ENCODE data around the gene CCL20. TPM values are rescaled to one million over a fixed set of nuclear protein-coding genes. Genes with fewer than 3 reads are reported as not detected.
A peak's percentile ranks its signal among the peaks of the same experiment; 100 is the strongest.

The CCL20 gene
- total RNA-seq, 1 experiment from 2014 or later = not detected

DNA sequence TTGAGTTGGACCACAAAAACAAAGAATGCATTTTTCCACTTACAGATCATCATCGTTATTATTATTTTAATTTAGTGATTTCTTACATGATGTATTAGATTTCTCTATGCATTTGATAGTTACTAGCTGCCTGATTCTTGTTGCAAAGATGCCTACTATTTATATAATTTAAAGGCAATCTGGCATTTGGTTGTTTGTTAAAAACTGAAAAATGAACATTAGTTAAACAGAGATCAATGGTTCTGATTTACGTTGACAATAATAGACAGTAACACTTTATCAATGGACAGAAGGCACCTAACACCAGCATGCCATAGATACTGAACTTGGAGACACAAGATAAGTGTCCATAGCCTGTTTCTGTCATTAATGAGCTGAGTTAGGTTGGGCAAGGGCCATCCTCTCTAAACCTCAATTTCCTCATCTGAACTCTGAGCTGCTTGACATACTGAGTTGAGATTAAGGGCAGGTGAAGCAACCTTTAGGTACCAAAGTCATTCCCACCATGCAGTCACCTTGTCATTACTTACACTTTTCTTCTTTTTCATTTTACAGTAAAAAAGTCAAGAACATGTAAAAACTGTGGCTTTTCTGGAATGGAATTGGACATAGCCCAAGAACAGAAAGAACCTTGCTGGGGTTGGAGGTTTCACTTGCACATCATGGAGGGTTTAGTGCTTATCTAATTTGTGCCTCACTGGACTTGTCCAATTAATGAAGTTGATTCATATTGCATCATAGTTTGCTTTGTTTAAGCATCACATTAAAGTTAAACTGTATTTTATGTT is 3.1 kb downstream of the CCL20 start:
- no peak overlapping the region for H3K27ac ChIP-seq
- no peaks in the 10 kb centered on the region for H3K9me3 ChIP-seq (replicated peaks)
- no peak for DNase-seq (ENCODE audit: low read depth in 1 of 2, low spot score in 2 of 2)
- no peaks in the 10 kb centered on the region for H3K36me3 ChIP-seq
- H3K4me3 ChIP-seq = no peak overlapping the region
- no peaks in the 10 kb centered on the region for H3K27me3 ChIP-seq (replicated peaks)
- peaks cover 21% of the 10 kb centered on the region for H3K4me1 ChIP-seq (replicated peaks)

DNA sequence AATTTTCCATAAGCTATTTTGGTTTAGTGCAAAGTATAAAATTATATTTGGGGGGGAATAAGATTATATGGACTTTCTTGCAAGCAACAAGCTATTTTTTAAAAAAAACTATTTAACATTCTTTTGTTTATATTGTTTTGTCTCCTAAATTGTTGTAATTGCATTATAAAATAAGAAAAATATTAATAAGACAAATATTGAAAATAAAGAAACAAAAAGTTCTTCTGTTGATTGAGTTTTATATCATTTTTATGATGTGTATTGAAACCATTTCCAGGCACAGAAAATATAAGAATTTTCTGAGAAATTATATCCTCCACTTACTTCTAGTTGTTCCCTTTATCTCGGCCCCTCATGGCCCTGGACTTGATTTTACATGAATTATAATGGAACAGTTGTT is 3.7 kb downstream of the CCL20 start:
- H3K4me1 ChIP-seq (replicated peaks) = peaks cover 21% of the 10 kb centered on the region
- peak overlapping the region; percentile 67 for H3K27ac ChIP-seq

DNA sequence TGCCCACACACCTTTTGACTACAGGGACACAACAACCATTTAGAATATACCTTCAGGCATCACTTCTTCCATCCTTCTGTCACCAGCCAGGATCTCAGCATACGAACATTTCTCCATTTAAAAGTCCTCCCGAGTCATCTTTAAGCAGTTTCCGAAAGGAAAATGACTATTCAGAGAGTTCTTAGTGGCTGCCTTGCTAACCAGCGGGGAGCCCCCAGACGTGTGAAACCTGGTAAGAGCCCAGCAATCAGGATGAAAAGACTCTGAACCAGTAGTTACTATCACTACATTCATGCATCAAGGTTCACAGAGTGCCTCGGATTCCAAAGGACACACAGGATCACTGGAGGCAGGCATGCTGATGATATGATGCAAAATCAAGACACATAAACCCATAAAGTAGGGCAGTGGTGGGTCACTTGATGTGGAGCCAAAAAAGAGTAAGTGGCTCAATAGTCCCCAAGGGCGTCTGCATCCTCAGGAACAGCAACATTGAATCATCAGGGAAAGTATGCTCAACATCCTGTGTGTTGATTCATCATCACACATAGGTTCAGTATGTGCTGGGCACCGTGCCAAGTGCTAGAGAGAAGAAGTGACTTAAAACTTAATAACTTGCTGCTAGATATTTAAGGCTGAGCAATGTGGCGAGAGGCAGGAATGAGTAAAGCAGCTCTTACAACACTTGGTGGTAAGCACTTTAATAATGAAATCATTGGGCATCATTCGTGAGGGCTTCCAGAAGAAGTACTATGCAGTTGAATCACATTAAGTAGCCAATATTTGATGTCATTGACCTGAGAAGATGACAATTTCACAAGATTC is 4.4 kb downstream of the CCL20 start:
- Histone ChIP-seq H3K27ac (peak overlapping the region; percentile 67), H3K4me1 (replicated peaks) (peaks cover 24% of the 10 kb centered on the region), H3K27me3 (replicated peaks) (no peaks in the 10 kb centered on the region), H3K36me3 (no peaks in the 10 kb centered on the region), H3K9me3 (replicated peaks) (no peaks in the 10 kb centered on the region), H3K4me3 (no peak overlapping the region)
- peak; percentile 94 to 98 for DNase-seq (ENCODE audit: low read depth in 1 of 2, low spot score in 2 of 2)

More for the DNA sequence above, 3.7 kb downstream of the CCL20 start:
- no peaks in the 10 kb centered on the region for H3K27me3 ChIP-seq (replicated peaks)
- H3K36me3 ChIP-seq = no peaks in the 10 kb centered on the region
- no peak overlapping the region for H3K4me3 ChIP-seq
- DNase-seq (ENCODE audit: low read depth in 1 of 2, low spot score in 2 of 2) = no peak
- no peaks in the 10 kb centered on the region for H3K9me3 ChIP-seq (replicated peaks)

DNA sequence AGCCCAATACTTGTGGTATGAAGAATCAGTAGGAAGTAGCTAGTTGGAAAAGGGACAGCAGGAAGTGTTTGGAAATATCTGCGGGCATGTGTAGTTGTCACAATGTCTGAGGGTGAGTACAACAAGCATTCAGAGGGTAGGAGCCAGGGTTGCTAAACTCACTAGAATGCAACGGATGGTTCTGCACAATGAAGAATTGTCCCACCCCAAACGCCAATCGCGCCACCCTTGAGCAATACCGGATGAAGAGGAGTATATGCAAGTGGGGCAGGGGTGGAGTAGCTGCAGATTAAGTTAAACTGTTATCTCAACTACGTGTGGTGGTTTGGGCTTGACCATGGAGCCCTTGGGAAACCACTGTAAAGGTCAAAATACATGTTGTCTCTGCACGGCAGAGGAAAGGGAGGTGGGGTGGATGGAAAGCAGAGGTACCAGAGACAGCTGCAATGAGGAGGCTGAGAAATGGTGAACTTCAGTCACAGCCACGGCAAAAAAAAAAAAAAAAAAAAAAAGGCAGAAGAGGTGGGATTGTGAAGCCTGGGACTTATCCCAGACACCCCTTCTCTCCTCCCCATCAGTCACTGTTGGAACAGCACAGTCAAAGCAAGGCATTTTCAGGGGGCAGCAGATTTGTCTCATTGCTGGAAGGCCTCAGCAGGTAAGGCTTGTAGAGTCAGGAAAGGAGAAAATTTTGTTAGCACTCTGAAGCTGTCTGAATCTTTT is 5.2 kb downstream of the CCL20 start:
- no peaks in the 10 kb centered on the region for H3K9me3 ChIP-seq (replicated peaks)
- H3K27me3 ChIP-seq (replicated peaks) = no peaks in the 10 kb centered on the region
- peak in 1 of 2 experiments; percentile 51 for DNase-seq (ENCODE audit: low read depth in 1 of 2, low spot score in 2 of 2)
- H3K27ac ChIP-seq = peak overlapping the region; percentile 67
- H3K4me1 ChIP-seq (replicated peaks) = peaks cover 24% of the 10 kb centered on the region
- no peak overlapping the region for H3K4me3 ChIP-seq
- H3K36me3 ChIP-seq = no peaks in the 10 kb centered on the region

DNA sequence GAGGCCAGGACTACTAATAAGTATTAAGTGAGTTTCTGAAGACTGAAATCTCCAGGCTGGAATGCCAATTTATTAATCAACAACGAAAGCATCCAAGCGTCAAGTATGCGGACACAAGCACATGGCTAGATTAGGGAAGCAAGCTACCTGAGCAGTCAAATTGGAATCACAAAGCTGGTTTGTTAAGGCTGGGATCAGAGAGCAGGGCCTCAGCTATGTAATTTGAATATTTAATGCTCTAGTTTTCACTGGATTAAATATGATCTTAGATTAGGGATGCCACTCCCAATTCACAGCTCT is 5.7 kb downstream of the CCL20 start:
- Histone ChIP-seq H3K27me3 (replicated peaks) (no peaks in the 10 kb centered on the region), H3K36me3 (no peaks in the 10 kb centered on the region), H3K27ac (peak overlapping the region; percentile 67; the same call in 1 of the 2 replicates), H3K9me3 (replicated peaks) (no peaks in the 10 kb centered on the region), H3K4me3 (no peak overlapping the region), H3K4me1 (replicated peaks) (peaks cover 26% of the 10 kb centered on the region)
- DNase-seq (ENCODE audit: low read depth in 1 of 2, low spot score in 2 of 2) = no peak

DNA sequence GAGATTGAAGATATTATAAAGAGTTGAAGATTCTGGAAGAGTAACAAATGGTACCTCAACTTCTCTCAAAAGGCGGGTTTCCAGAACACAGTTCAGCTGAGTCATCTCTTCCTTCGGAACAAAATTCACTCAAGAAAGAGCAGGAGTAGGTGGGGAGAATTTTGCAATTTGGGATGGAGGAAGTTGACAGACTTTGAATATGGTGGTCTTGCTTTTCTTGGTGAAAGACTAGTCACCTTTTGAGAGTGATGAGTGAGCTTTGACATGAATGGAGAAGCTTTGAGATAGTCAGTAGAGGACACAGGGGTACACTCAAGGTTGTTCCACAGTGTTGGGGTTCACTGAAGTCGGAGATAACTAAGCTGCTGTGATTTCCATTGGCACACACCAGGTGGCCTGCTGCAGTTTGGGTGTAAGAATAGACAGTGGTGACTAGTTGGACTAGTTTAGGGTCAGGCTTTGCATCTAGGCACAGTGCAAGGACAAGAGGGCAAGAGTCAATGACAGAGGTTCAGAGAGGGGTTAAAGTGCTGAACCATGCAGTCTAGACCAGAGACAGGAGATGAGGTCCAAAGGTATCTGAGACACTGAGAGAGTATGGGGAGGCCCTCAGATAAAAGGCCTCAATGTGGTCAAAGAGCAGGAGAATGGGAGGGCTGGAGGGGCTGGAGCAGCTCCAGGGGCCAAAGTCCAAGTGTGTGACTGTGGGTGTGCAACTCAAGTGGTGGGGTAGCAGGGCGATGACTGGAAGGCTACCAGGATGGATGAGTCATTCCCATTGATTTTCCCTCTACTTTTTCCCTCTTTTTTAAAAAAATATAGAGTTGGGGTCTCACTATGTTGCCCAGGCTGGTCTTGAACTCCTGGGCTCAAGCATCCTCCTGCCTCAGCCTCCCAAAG is 7.7 kb downstream of the CCL20 start:
- peaks cover 35% of the 10 kb centered on the region for H3K4me1 ChIP-seq (replicated peaks)
- H3K27me3 ChIP-seq (replicated peaks) = no peaks in the 10 kb centered on the region
- H3K9me3 ChIP-seq (replicated peaks) = no peaks in the 10 kb centered on the region
- no peak overlapping the region for H3K4me3 ChIP-seq
- H3K27ac ChIP-seq = no peak overlapping the region
- no peaks in the 10 kb centered on the region for H3K36me3 ChIP-seq
- no peak for DNase-seq (ENCODE audit: low read depth in 1 of 2, low spot score in 2 of 2)

DNA sequence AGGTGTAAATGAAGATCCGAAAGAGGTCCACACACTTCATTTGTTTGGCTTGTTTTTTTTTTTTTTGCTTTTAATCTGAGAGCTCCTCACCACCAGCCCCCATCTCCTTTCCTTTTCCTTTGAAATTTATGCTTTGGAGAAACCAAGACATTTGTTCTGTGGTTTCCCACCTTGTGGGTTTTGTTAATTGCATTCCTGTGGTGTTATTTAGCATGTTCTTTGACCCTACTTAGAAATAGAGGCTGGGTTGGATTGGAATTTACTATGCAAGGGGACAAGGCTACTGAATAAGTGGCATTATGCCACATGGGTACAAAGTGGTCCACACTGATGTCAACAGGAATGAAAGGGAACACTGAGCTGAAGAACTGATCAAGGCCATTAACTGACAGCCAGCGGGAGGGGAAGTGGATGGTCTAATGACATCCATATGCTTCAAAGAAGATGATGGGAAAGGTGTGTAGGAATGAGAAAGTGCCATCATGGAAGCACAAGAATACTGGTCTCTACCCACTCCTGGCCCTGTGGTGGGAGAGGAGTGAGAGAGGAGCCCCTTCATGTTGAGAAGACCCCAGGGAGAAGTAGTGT is 8.9 kb downstream of the CCL20 start:
- H3K4me1 ChIP-seq (replicated peaks) = peaks cover 34% of the 10 kb centered on the region
- no peak overlapping the region for H3K27ac ChIP-seq
- peak in 1 of 2 experiments; percentile 22 for DNase-seq (ENCODE audit: low read depth in 1 of 2, low spot score in 2 of 2)
- H3K36me3 ChIP-seq = no peaks in the 10 kb centered on the region
- H3K27me3 ChIP-seq (replicated peaks) = no peaks in the 10 kb centered on the region
- H3K4me3 ChIP-seq = no peak overlapping the region
- no peaks in the 10 kb centered on the region for H3K9me3 ChIP-seq (replicated peaks)

DNA sequence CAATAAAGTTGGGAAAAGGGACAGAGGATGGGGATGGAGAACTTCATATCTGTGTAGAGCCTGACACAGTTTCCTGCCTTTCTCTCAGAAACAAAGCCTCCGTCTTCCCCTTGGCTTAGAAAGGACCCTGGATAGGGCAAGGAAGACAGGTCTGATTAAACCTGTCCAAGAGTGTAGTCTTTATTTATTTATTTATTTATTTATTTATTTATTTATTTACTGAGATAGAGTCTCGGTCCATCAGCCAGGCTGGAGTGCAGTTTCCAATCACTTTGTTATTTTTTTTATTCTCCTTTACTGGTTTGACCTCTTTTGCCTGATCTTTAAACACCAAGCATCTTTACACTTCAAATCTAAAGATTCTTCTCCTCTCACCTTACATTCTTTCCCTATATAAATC is 10.3 kb downstream of the CCL20 start:
- no peak overlapping the region for H3K4me3 ChIP-seq
- no peaks in the 10 kb centered on the region for H3K27me3 ChIP-seq (replicated peaks)
- DNase-seq (ENCODE audit: low read depth in 1 of 2, low spot score in 2 of 2) = no peak
- H3K36me3 ChIP-seq = no peaks in the 10 kb centered on the region
- peaks cover 22% of the 10 kb centered on the region for H3K4me1 ChIP-seq (replicated peaks)
- H3K9me3 ChIP-seq (replicated peaks) = no peaks in the 10 kb centered on the region
- no peak overlapping the region for H3K27ac ChIP-seq

DNA sequence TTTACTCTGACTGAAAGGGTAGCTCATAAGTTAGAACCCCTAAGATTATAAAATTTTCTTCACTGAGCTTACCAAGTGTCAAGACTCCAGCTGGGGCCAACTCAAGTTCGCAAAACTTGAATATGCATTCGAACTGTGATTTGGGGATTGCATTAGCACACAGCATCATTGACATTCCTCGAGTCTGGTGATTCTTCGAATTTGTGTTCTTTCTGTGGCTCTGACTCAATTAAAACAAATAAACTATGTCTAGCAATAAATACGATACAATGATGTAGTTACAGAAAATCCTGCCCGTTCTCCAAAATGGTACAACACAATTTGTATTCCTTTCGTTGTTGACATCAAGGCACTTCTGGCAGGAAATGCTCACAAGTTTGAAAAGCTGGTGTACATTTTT is 11.1 kb downstream of the CCL20 start:
- Histone ChIP-seq H3K36me3 (no peaks in the 10 kb centered on the region), H3K4me1 (replicated peaks) (peaks cover 17% of the 10 kb centered on the region), H3K9me3 (replicated peaks) (no peaks in the 10 kb centered on the region), H3K27me3 (replicated peaks) (no peaks in the 10 kb centered on the region), H3K4me3 (no peak overlapping the region), H3K27ac (no peak overlapping the region)
- DNase-seq (ENCODE audit: low read depth in 1 of 2, low spot score in 2 of 2) = peak in 1 of 2 experiments; percentile 51

DNA sequence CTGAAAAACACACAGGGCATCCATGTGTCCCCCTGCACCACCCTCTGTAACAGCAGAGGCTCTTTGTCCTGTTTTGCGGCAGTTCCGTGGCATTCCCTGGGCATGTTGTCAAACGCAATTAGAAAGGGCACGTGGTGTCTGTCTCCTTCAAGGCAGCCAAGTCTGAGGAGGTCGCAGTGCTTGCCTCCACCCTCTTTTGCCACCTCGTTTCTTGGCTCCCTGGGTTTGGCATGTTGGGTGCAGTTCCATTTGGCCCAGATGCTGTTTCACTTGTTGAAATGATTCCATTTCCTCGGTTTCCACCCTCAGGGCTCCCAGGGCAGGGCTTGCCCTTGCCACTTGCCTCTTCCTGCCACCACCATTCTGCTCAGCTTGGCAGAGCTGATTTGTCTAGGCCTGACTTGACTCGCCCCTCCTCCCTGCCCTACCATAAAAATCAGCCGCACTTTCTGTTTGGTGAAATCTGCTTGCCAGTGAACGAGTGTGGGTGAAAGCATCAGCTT is 12.4 kb downstream of the CCL20 start:
- no peak overlapping the region for H3K4me3 ChIP-seq
- H3K9me3 ChIP-seq (replicated peaks) = no peaks in the 10 kb centered on the region
- DNase-seq (ENCODE audit: low read depth in 1 of 2, low spot score in 2 of 2) = no peak
- no peak overlapping the region for H3K27ac ChIP-seq
- H3K27me3 ChIP-seq (replicated peaks) = no peaks in the 10 kb centered on the region
- H3K36me3 ChIP-seq = no peaks in the 10 kb centered on the region
- peaks cover 17% of the 10 kb centered on the region for H3K4me1 ChIP-seq (replicated peaks)

DNA sequence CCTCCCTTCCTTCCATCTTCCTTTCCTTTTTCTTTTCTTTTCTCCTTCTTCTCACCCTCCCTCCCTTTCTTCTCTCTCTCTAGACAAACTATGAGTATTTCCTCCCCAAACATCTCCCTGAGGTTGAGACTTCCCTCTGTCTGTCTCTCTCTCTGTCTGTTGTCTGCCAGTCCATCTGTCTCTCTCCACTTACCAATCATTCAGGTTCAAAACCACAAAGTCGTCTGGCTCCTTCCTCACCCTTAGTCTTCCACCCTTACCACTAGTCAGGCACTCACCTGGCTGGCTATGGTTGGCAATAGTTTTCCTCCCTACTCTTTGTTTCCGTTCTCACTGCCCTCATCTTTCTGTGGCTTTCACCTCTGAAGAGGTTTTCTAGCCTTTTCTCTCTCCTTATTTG is 12.9 kb downstream of the CCL20 start:
- Histone ChIP-seq H3K36me3 (no peaks in the 10 kb centered on the region), H3K4me1 (replicated peaks) (peaks cover 15% of the 10 kb centered on the region), H3K27me3 (replicated peaks) (no peaks in the 10 kb centered on the region), H3K4me3 (no peak overlapping the region), H3K27ac (no peak overlapping the region), H3K9me3 (replicated peaks) (no peaks in the 10 kb centered on the region)
- no peak for DNase-seq (ENCODE audit: low read depth in 1 of 2, low spot score in 2 of 2)

DNA sequence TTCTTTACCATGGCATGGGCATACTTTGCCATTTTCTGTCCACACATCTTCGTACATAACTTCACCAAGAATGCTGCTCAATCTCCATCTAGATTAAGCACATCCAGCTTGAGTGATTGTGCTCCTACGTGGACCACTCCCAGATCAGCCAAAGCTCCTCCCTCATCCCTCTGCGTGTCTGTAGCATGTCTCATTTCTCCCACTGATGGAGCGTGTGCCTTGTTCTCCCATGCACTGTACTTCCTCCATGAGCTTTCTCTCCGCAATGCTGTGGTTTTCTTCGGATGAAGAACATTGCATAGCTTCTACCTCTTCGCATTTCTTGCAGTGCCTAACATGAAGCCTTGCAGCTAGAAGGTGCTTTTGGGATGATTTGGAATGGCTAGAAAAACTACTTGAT is 13.5 kb downstream of the CCL20 start:
- Histone ChIP-seq H3K4me3 (no peak overlapping the region), H3K27me3 (replicated peaks) (no peaks in the 10 kb centered on the region), H3K27ac (no peak overlapping the region), H3K9me3 (replicated peaks) (no peaks in the 10 kb centered on the region), H3K36me3 (no peaks in the 10 kb centered on the region), H3K4me1 (replicated peaks) (peaks cover 14% of the 10 kb centered on the region)
- no peak for DNase-seq (ENCODE audit: low read depth in 1 of 2, low spot score in 2 of 2)

DNA sequence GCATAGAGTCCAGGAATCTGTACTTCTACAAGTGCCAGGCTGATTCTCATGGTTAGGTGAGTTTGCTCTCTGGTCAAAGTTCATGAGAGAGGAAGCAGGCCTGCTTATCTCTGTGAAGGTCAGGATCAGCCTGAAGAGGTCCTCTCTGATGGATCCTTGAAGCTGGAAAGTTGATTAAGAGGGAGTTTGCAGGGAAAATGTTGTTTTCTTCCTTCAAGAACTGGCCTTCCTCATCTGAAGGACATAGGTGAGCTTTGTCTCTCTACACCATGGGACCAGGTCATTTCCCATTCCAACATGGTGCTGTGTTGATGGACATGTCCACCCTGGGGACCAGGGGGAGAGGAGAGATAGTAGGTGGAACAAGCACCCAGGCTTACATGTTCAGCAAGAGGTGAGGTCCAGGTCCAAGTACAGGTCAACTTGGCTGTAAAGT is 14.9 kb downstream of the CCL20 start:
- Histone ChIP-seq H3K9me3 (replicated peaks) (no peaks in the 10 kb centered on the region), H3K36me3 (no peaks in the 10 kb centered on the region), H3K27ac (no peak overlapping the region), H3K4me3 (no peak overlapping the region), H3K27me3 (replicated peaks) (no peaks in the 10 kb centered on the region), H3K4me1 (replicated peaks) (peaks cover 11% of the 10 kb centered on the region)
- DNase-seq (ENCODE audit: low read depth in 1 of 2, low spot score in 2 of 2) = no peak
